SK-N-SH treated with all-trans-retinoic acid at 6 μM for 48 hours (cell line): ENCODE measurements around the gene NDUFB1.

Source experiments
- CREB5 ChIP-seq: fragments of 250-450 bp; sonication (Bioruptor Pico); IDR thresholded peaks from 2 replicates; pipeline ENCODE4 v1.5.1; 2020; ENCODE audit warnings: low read depth, mild to moderate bottlenecking, moderate library complexity
- CSRNP3 ChIP-seq: fragments of 250-450 bp; sonication (Bioruptor Pico); IDR thresholded peaks from 2 replicates; pipeline ENCODE4 v1.5.1; 2021; ENCODE audit warnings: mild to moderate bottlenecking, moderate library complexity
- GLIS3 ChIP-seq: fragments of 250-450 bp; sonication (Bioruptor Pico); IDR thresholded peaks from 2 replicates; pipeline ENCODE4 v1.5.0; 2020; ENCODE audit warnings: mild to moderate bottlenecking, moderate library complexity
- ISL1 ChIP-seq: fragments of 250-450 bp; sonication (Bioruptor Pico); IDR thresholded peaks from 2 replicates; pipeline ENCODE4 v2.1.2; 2022; ENCODE audit warnings: mild to moderate bottlenecking, moderate library complexity
- SNAI2 ChIP-seq: fragments of 250-450 bp; sonication (Bioruptor Pico); IDR thresholded peaks from 2 replicates; pipeline ENCODE4 v1.5.0; 2020; ENCODE audit warnings: mild to moderate bottlenecking, moderate library complexity
- TCF4 ChIP-seq: fragments of 250-450 bp; sonication (Bioruptor Pico); IDR thresholded peaks from 2 replicates; pipeline ENCODE4 v1.8.0; 2021; ENCODE audit warnings: mild to moderate bottlenecking, moderate library complexity, borderline replicate concordance
- ZFP30 ChIP-seq: fragments of 450-650 bp; formaldehyde crosslinking; IDR thresholded peaks from 2 replicates; pipeline ENCODE4 v1.5.0; 2022; ENCODE audit warnings: mild to moderate bottlenecking, moderate library complexity
- ZNF70 ChIP-seq: fragments of 450-650 bp; formaldehyde crosslinking; IDR thresholded peaks from 2 replicates; pipeline ENCODE4 v1.5.0; 2020; ENCODE audit warnings: mild to moderate bottlenecking, moderate library complexity

GRCh38 chr14:92122351-92122677, 808 bp upstream of the NDUFB1 start:
- TF ChIP-seq ZNF70 (CRISPR knock-in tag) (no peak), ISL1 (CRISPR knock-in tag) (no peak), ZFP30 (no peak), SNAI2 (no peak), TCF4 (no peak), GLIS3 (CRISPR knock-in tag) (no peak), CREB5 (no peak), CSRNP3 (CRISPR knock-in tag) (no peak)
